Liver (tissue), 3 donors: Measurements from ENCODE around the gene NTN1.

Experiments
- EGR1 ChIP-seq, 2 donors: IDR thresholded peaks; 2 replicates each; pipeline ENCODE4 v1.6.1; 2016 to 2018; ENCODE audit warnings: antibody characterized with exemption in 2 of 2, low read depth in 2 of 2
- RXRA ChIP-seq, 2 donors: IDR thresholded peaks; 2 replicates each; pipeline ENCODE4 v1.6.1; 2017 to 2018; ENCODE audit warnings: antibody characterized with exemption in 2 of 2, mild to moderate bottlenecking in 1 of 2
- TAF1 ChIP-seq: conservative IDR thresholded peaks from 2 replicates; pipeline ENCODE4 v1.6.1; 2016; ENCODE audit warnings: antibody characterized with exemption, mild to moderate bottlenecking
- TF ChIP-seq, protein P1 (sequence below): fragments of 150-350 bp; IDR thresholded peaks from 2 replicates; pipeline ENCODE4 v1.5.1; 2017; ENCODE audit warnings: improper control_type of control experiment, low read depth, low read length; ENCODE audit not compliant: missing input control
- TF ChIP-seq, protein P2 (sequence below): IDR thresholded peaks from 2 replicates; pipeline ENCODE4 v1.6.1; 2016; ENCODE audit warnings: antibody characterized with exemption, mild to moderate bottlenecking
- donor health status: healthy.
- donor health status: healthy.

DNA sequence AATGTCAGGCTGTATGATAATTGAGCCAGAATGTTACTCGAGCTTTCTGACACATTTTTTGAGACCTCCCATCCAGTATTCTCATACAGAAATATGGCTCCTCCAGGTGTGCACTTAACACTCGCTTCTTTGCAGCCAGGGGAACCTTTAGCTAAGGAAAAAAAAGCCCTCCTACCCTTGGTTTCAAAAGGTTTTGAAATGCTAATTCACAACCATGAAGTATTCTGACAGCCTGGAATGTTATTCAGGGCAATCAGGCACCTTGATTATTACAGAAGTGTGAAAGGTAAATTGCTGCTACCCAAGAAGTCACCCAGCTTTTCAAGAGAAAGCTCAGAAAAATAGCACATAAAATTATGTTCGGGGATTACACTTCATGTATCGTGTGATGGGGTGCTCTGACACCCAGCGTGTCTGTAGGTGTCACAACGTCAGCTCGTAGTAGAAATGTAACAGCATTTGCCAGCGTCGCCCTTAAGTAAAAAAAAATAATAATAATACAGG is 41.1 kb downstream of the NTN1 start:
- no peak for TF ChIP-seq RXRA (IDR thresholded peaks at IDR 0.05)
- no peak for TF ChIP-seq EGR1 (IDR thresholded peaks at IDR 0.05; ENCODE audit: low read depth in 2 of 2)
- TF ChIP-seq, protein P1, sequence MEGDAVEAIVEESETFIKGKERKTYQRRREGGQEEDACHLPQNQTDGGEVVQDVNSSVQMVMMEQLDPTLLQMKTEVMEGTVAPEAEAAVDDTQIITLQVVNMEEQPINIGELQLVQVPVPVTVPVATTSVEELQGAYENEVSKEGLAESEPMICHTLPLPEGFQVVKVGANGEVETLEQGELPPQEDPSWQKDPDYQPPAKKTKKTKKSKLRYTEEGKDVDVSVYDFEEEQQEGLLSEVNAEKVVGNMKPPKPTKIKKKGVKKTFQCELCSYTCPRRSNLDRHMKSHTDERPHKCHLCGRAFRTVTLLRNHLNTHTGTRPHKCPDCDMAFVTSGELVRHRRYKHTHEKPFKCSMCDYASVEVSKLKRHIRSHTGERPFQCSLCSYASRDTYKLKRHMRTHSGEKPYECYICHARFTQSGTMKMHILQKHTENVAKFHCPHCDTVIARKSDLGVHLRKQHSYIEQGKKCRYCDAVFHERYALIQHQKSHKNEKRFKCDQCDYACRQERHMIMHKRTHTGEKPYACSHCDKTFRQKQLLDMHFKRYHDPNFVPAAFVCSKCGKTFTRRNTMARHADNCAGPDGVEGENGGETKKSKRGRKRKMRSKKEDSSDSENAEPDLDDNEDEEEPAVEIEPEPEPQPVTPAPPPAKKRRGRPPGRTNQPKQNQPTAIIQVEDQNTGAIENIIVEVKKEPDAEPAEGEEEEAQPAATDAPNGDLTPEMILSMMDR: no peak
- TF ChIP-seq, protein P2, sequence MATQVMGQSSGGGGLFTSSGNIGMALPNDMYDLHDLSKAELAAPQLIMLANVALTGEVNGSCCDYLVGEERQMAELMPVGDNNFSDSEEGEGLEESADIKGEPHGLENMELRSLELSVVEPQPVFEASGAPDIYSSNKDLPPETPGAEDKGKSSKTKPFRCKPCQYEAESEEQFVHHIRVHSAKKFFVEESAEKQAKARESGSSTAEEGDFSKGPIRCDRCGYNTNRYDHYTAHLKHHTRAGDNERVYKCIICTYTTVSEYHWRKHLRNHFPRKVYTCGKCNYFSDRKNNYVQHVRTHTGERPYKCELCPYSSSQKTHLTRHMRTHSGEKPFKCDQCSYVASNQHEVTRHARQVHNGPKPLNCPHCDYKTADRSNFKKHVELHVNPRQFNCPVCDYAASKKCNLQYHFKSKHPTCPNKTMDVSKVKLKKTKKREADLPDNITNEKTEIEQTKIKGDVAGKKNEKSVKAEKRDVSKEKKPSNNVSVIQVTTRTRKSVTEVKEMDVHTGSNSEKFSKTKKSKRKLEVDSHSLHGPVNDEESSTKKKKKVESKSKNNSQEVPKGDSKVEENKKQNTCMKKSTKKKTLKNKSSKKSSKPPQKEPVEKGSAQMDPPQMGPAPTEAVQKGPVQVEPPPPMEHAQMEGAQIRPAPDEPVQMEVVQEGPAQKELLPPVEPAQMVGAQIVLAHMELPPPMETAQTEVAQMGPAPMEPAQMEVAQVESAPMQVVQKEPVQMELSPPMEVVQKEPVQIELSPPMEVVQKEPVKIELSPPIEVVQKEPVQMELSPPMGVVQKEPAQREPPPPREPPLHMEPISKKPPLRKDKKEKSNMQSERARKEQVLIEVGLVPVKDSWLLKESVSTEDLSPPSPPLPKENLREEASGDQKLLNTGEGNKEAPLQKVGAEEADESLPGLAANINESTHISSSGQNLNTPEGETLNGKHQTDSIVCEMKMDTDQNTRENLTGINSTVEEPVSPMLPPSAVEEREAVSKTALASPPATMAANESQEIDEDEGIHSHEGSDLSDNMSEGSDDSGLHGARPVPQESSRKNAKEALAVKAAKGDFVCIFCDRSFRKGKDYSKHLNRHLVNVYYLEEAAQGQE: no peak
- no peak for TF ChIP-seq TAF1
